ENCODE measurements around the gene ASNS. TPM values are rescaled to one million over a fixed set of nuclear protein-coding genes. Genes with fewer than 3 reads are reported as not detected.
"Not testable (repeated sequence)": the region's sequence is repeated elsewhere in the genome, so short reads cannot be mapped to it uniquely, and the experiment has no call there.

Gene ASNS
- total RNA-seq, 1 experiment from 2014 or later: 374 TPM

GRCh38 chr7:97857544-97857943 is 14.7 kb downstream of the ASNS start:
- Mint-ChIP-seq H3K4me3 (ENCODE audit: unreplicated experiment) (no peak overlapping the region), H3K27ac (ENCODE audit: unreplicated experiment) (no peak overlapping the region), H3K36me3 (ENCODE audit: insufficient read depth, unreplicated experiment) (peaks cover 96% of the 10 kb centered on the region), H3K9me3 (ENCODE audit: unreplicated experiment) (no peaks in the 10 kb centered on the region), H3K4me1 (ENCODE audit: low read depth, unreplicated experiment) (no peaks in the 10 kb centered on the region), H3K27me3 (ENCODE audit: insufficient read depth, unreplicated experiment) (no peaks in the 10 kb centered on the region)
- no TSS peak for BruUV-seq (replicated peaks)
- Histone ChIP-seq H3K4me3 (ENCODE audit: low read depth, low read length) (no peak overlapping the region), H3K9me3 (no peaks in the 10 kb centered on the region), H3K4me1 (no peaks in the 10 kb centered on the region), H3K27me3 (replicated peaks; ENCODE audit: control insufficient read depth, insufficient read depth, low read length) (no peaks in the 10 kb centered on the region), H3K36me3 (ENCODE audit: control insufficient read depth, insufficient read depth, low read length) (no peaks in the 10 kb centered on the region)
- TF ChIP-seq, protein P1, sequence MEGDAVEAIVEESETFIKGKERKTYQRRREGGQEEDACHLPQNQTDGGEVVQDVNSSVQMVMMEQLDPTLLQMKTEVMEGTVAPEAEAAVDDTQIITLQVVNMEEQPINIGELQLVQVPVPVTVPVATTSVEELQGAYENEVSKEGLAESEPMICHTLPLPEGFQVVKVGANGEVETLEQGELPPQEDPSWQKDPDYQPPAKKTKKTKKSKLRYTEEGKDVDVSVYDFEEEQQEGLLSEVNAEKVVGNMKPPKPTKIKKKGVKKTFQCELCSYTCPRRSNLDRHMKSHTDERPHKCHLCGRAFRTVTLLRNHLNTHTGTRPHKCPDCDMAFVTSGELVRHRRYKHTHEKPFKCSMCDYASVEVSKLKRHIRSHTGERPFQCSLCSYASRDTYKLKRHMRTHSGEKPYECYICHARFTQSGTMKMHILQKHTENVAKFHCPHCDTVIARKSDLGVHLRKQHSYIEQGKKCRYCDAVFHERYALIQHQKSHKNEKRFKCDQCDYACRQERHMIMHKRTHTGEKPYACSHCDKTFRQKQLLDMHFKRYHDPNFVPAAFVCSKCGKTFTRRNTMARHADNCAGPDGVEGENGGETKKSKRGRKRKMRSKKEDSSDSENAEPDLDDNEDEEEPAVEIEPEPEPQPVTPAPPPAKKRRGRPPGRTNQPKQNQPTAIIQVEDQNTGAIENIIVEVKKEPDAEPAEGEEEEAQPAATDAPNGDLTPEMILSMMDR (IDR thresholded peaks at IDR 0.05; ENCODE audit: insufficient read depth in 1 of 2, low read depth in 1 of 2, low read length in 1 of 2, severe bottlenecking in 1 of 2, unreplicated experiment in 1 of 2): no peak
- CTCF ChIA-PET: no interaction called here
- POLR2A ChIA-PET: no interaction called here
- intact Hi-C loops (cut with micrococcal nuclease; ENCODE audit: unreplicated experiment): no loop called here
- no peak for DNase-seq

GRCh38 chr7:97851683-97852082 is 20.5 kb downstream of the ASNS start:
- Histone ChIP-seq H3K9me3 (no peaks in the 10 kb centered on the region), H3K4me3 (ENCODE audit: low read depth, low read length) (no peak overlapping the region), H3K36me3 (ENCODE audit: control insufficient read depth, insufficient read depth, low read length) (no peaks in the 10 kb centered on the region), H3K4me1 (no peaks in the 10 kb centered on the region), H3K27me3 (replicated peaks; ENCODE audit: control insufficient read depth, insufficient read depth, low read length) (no peaks in the 10 kb centered on the region)
- no peaks in the 10 kb centered on the region for H3K9me3 Mint-ChIP-seq (ENCODE audit: unreplicated experiment)
- no peaks in the 10 kb centered on the region for H3K27me3 Mint-ChIP-seq (ENCODE audit: insufficient read depth, unreplicated experiment)
- TF ChIP-seq, protein P1 (IDR thresholded peaks at IDR 0.05; ENCODE audit: insufficient read depth in 1 of 2, low read depth in 1 of 2, low read length in 1 of 2, severe bottlenecking in 1 of 2, unreplicated experiment in 1 of 2): no peak
- H3K27ac Mint-ChIP-seq (ENCODE audit: unreplicated experiment): no peak overlapping the region
- peaks cover 54% of the 10 kb centered on the region for H3K36me3 Mint-ChIP-seq (ENCODE audit: insufficient read depth, unreplicated experiment)
- no peak overlapping the region for H3K4me3 Mint-ChIP-seq (ENCODE audit: unreplicated experiment)
- ChIA-PET POLR2A (interaction anchor here (1.0 kb wide), 1 partner anchor 21 kb away, joined by 3 read pairs; no protein-coding TSS in a partner anchor), CTCF (no interaction called here)
- intact Hi-C loops (cut with micrococcal nuclease; ENCODE audit: unreplicated experiment): no loop called here
- DNase-seq: no peak
- no peaks in the 10 kb centered on the region for H3K4me1 Mint-ChIP-seq (ENCODE audit: low read depth, unreplicated experiment)
- BruUV-seq (replicated peaks): no TSS peak

DNA sequence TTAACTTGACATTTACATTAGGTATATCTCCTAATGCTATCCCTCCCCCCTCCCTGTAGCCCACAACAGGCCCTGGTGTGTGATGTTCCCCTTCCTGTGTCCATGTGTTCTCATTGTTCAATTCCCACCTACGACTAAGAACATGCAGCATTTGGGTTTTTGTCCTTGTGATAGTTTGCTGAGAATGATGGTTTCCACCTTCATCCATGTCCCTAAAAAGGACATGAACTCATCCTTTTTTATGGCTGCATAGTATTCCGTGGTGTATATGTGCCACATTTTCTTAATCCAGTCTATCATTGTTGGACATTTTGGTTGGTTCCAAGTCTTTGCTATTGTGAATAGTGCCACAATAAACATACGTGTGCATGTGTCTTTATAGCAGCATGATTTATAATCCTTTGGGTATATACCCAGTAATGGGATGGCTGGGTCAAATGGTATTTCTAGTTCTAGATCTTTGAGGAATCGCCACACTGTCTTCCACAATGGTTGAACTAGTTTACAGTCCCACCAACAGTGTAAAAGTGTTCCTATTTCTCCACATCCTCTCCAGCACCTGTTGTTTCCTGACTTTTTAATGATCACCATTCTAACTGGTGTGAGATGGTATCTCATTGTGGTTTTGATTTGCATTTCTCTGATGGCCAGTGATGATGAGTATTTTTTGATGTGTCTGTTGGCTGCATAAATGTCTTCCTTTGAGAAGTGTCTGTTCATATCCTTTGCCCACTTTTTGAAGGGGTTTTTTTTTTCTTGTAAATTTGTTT is 21.8 kb downstream of the ASNS start:
- POLR2A ChIA-PET; H3K27me3 ChIP-seq (replicated peaks; ENCODE audit: control insufficient read depth, insufficient read depth, low read length); H3K27me3 Mint-ChIP-seq (ENCODE audit: insufficient read depth, unreplicated experiment); BruUV-seq (replicated peaks); H3K4me3 Mint-ChIP-seq (ENCODE audit: unreplicated experiment); H3K4me1 ChIP-seq; H3K9me3 ChIP-seq; H3K27ac Mint-ChIP-seq (ENCODE audit: unreplicated experiment); intact Hi-C loops (cut with micrococcal nuclease; ENCODE audit: unreplicated experiment); H3K36me3 ChIP-seq (ENCODE audit: control insufficient read depth, insufficient read depth, low read length); H3K9me3 Mint-ChIP-seq (ENCODE audit: unreplicated experiment); CTCF ChIA-PET; H3K4me1 Mint-ChIP-seq (ENCODE audit: low read depth, unreplicated experiment); H3K4me3 ChIP-seq (ENCODE audit: low read depth, low read length); DNase-seq: not testable (repeated sequence)
- peaks cover 41% of the 10 kb centered on the region for H3K36me3 Mint-ChIP-seq (ENCODE audit: insufficient read depth, unreplicated experiment)

All from Caco-2 (cell line).